HCT116 (cell line): ENCODE measurements around the gene PRIMPOL. TPM values are rescaled to one million over a fixed set of nuclear protein-coding genes. Genes with fewer than 3 reads are reported as not detected.

Source experiments
- ATAC-seq: fragments of 200-7000 bp; cut with Tn5 transposase; 2 replicates; pipeline ENCODE4 v1.9.1; 2020; ENCODE audit warnings: mild to moderate bottlenecking, moderate library complexity
- BruUV-seq: library from RNA; stranded (reverse); fragments of 400-500 nt; replicated peaks from 2 replicates; lab custom pipeline; 2021; lab: Mats Ljungman, UMichigan
- CTCF ChIA-PET: fragments of 300-600 bp; sonication (Branson Sonifier 250); formaldehyde crosslinking; loops from one replicate; lab custom pipeline; 2021; ENCODE audit warnings: antibody characterized with exemption; lab: Charles Lee
- POLR2A ChIA-PET: fragments of 300-600, 350-600 bp; sonication (Branson Sonifier 250); formaldehyde crosslinking; loops from one replicate; lab custom pipeline; 2021; ENCODE audit warnings: antibody characterized with exemption; lab: Charles Lee
- RAD21 ChIA-PET, 2 experiments: fragments of 300-600 bp; sonication (Branson Sonifier 250); formaldehyde crosslinking; loops; one replicate each; lab custom pipeline; 2023; ENCODE audit warnings: low total read pairs in 2 of 2; ENCODE audit not compliant: uncharacterized antibody in 2 of 2, unreplicated experiment in 2 of 2, low non-redundant PET in 1 of 2; lab: Charles Lee
- DNase-seq: peaks from one replicate; pipeline ENCODE4 v3.0.0-alpha.2; 2010; ENCODE audit warnings: low read depth, low spot score
- H2AFZ ChIP-seq: fragments of 200-600 bp; shearing (Covaris generic), sonication (generic); 2 replicates; pipeline ENCODE4 v1.6.1; 2017; ENCODE audit warnings: low read depth, mixed run types, mixed read lengths, antibody characterized with exemption, low read length; ENCODE audit not compliant: poor library complexity, severe bottlenecking
- H3K27ac ChIP-seq: 2 replicates; pipeline ENCODE4 v1.5.1; 2012; ENCODE audit warnings: low read depth, low read length
- H3K27me3 ChIP-seq: fragments of 200-600 bp; sonication (generic); 2 replicates; pipeline ENCODE4 v1.6.1; 2016; ENCODE audit warnings: mixed run types, low read length, mixed read lengths; ENCODE audit not compliant: insufficient read depth
- H3K36me3 ChIP-seq, 2 experiments: fragments of 200-500 bp in 1 of 2; fragments of 200-600 bp in 1 of 2; sonication (Bioruptor generic) in 1 of 2; sonication (generic) in 1 of 2; 2 replicates each; pipeline versions ENCODE4 v1.5.1 to v1.6.1; 2014 to 2016; ENCODE audit warnings: low read length in 2 of 2, inconsistent platforms in 1 of 2, mixed read lengths in 1 of 2, mixed run types in 1 of 2; ENCODE audit not compliant: insufficient read depth in 2 of 2, control insufficient read depth in 1 of 2
- H3K4me1 ChIP-seq, 2 experiments: fragments of 200-600 bp in 1 of 2; sonication (generic) in 1 of 2; 2 replicates each; pipeline versions ENCODE4 v1.5.1 to v1.6.1; 2012 to 2017; ENCODE audit warnings: low read length in 2 of 2, inconsistent platforms in 1 of 2, mild to moderate bottlenecking in 1 of 2, mixed read lengths in 1 of 2, mixed run types in 1 of 2, moderate library complexity in 1 of 2; ENCODE audit not compliant: insufficient read depth in 2 of 2, control insufficient read depth in 1 of 2
- H3K4me2 ChIP-seq: fragments of 200-600 bp; sonication (generic); 2 replicates; pipeline ENCODE4 v1.6.1; 2017; ENCODE audit warnings: mixed run types, low read length, mixed read lengths
- H3K4me3 ChIP-seq, 2 experiments: fragments of 200-600 bp in 1 of 2; sonication (generic) in 1 of 2; replicated peaks in 1 of 2; 2 replicates each; pipeline ENCODE4 v1.5.1; 2011 to 2016; ENCODE audit warnings: low read length in 2 of 2, control low read depth in 1 of 2, low read depth in 1 of 2, mild to moderate bottlenecking in 1 of 2, mixed read lengths in 1 of 2, mixed run types in 1 of 2
- H3K79me2 ChIP-seq: fragments of 200-600 bp; sonication (generic); 2 replicates; pipeline ENCODE4 v1.6.1; 2017; ENCODE audit warnings: mild to moderate bottlenecking, mixed run types, low read length, moderate library complexity, mixed read lengths; ENCODE audit not compliant: insufficient read depth
- H3K9ac ChIP-seq: fragments of 200-600 bp; sonication (generic); 2 replicates; pipeline ENCODE4 v1.6.1; 2016; ENCODE audit warnings: low read length, mixed read lengths
- H3K9me2 ChIP-seq: fragments of 200-600 bp; sonication (generic), shearing (Covaris generic); 2 replicates; pipeline ENCODE4 v1.6.1; 2017; ENCODE audit warnings: mixed run types, mild to moderate bottlenecking, moderate library complexity; ENCODE audit not compliant: insufficient read depth
- H3K9me3 ChIP-seq, 2 experiments: fragments of 200-500 bp in 1 of 2; fragments of 200-600 bp in 1 of 2; sonication (Bioruptor generic) in 1 of 2; sonication (generic) in 1 of 2; 2 replicates each; pipeline ENCODE4 v1.6.1; 2014 to 2017; ENCODE audit warnings: low read length in 2 of 2, mixed read lengths in 2 of 2, inconsistent platforms in 1 of 2, low read depth in 1 of 2, mild to moderate bottlenecking in 1 of 2, mixed run types in 1 of 2, moderate library complexity in 1 of 2; ENCODE audit not compliant: control insufficient read depth in 1 of 2, insufficient read depth in 1 of 2
- H4K20me1 ChIP-seq: fragments of 200-600 bp; sonication (generic), shearing (Covaris generic); 2 replicates; pipeline ENCODE4 v1.6.1; 2017; ENCODE audit warnings: mixed run types, mild to moderate bottlenecking, moderate library complexity; ENCODE audit not compliant: insufficient read depth
- CEBPB ChIP-seq: IDR thresholded peaks from 2 replicates; pipeline ENCODE4 v1.6.1; 2012; ENCODE audit warnings: low read depth
- EGR1 ChIP-seq: IDR thresholded peaks from 2 replicates; pipeline ENCODE4 v1.6.1; 2012; ENCODE audit warnings: low read depth
- EZH2phosphoT487 ChIP-seq: fragments of 200-600 bp; IDR thresholded peaks from 2 replicates; pipeline ENCODE4 v1.6.1; 2018; ENCODE audit warnings: antibody characterized with exemption, borderline replicate concordance
- FOSL1 ChIP-seq: IDR thresholded peaks from 2 replicates; pipeline ENCODE4 v1.6.1; 2012; ENCODE audit warnings: low read depth
- JUND ChIP-seq: IDR thresholded peaks from 2 replicates; pipeline ENCODE4 v1.6.1; 2012
- POLR2AphosphoS5 ChIP-seq: IDR thresholded peaks from 2 replicates; pipeline ENCODE4 v1.6.1; 2011; ENCODE audit warnings: mild to moderate bottlenecking, low read depth, low read length, moderate library complexity
- SIN3A ChIP-seq: IDR thresholded peaks from 2 replicates; pipeline ENCODE4 v1.6.1; 2012; ENCODE audit warnings: low read depth
- SP1 ChIP-seq: IDR thresholded peaks from 2 replicates; pipeline ENCODE4 v1.6.1; 2012; ENCODE audit warnings: low read depth
- SRF ChIP-seq: IDR thresholded peaks from 2 replicates; pipeline ENCODE4 v1.6.1; 2012; ENCODE audit warnings: low read depth
- YY1 ChIP-seq: IDR thresholded peaks from 2 replicates; pipeline ENCODE4 v1.6.1; 2011; ENCODE audit warnings: low read length, low read depth, moderate library complexity, mild to moderate bottlenecking; ENCODE audit not compliant: insufficient replicate concordance; ENCODE audit errors: extremely low read depth
- ZFX ChIP-seq: fragments of 450-650 bp; IDR thresholded peaks from 2 replicates; pipeline ENCODE4 v1.6.1; 2017
- intact Hi-C: fragments of 100-400 bp; cut with micrococcal nuclease; formaldehyde crosslinking; loops from 2 replicates; pipeline ENCODE4 v1.10.0; 2022
- total RNA-seq: library from RNA; stranded (reverse); gene quantifications from one replicate; pipeline ENCODE4 v1.2.1, GENCODE V29; 2021; ENCODE audit not compliant: unreplicated experiment
- TF ChIP-seq, protein P1 (sequence below): IDR thresholded peaks from 2 replicates; pipeline ENCODE4 v1.6.1; 2011; ENCODE audit warnings: mild to moderate bottlenecking, low read length, moderate library complexity; ENCODE audit not compliant: insufficient replicate concordance; ENCODE audit errors: extremely low read depth

PRIMPOL gene
- total RNA-seq, 1 experiment from 2014 or later, result 11.3 TPM

GRCh38 chr4:184664445-184665210 lies 15.1 kb downstream of the PRIMPOL start:
- no peaks in the 10 kb centered on the region for H3K36me3 ChIP-seq
- no peak for DNase-seq
- POLR2A ChIA-PET, result interaction anchor here (1.8 kb wide), 1 partner anchor 15 kb away, joined by 6 read pairs; the partner anchor contains the start of genes CASP3 and PRIMPOL
- no peaks in the 10 kb centered on the region for H3K27me3 ChIP-seq
- no peak overlapping the region for H3K4me3 ChIP-seq
- TF ChIP-seq SIN3A (no peak), EGR1 (no peak), ZFX (no peak), SRF (no peak), POLR2AphosphoS5 (no peak), FOSL1 (no peak), EZH2phosphoT487 (no peak), CEBPB (no peak), SP1 (no peak), JUND (no peak), YY1 (no peak)
- TF ChIP-seq, protein P1, sequence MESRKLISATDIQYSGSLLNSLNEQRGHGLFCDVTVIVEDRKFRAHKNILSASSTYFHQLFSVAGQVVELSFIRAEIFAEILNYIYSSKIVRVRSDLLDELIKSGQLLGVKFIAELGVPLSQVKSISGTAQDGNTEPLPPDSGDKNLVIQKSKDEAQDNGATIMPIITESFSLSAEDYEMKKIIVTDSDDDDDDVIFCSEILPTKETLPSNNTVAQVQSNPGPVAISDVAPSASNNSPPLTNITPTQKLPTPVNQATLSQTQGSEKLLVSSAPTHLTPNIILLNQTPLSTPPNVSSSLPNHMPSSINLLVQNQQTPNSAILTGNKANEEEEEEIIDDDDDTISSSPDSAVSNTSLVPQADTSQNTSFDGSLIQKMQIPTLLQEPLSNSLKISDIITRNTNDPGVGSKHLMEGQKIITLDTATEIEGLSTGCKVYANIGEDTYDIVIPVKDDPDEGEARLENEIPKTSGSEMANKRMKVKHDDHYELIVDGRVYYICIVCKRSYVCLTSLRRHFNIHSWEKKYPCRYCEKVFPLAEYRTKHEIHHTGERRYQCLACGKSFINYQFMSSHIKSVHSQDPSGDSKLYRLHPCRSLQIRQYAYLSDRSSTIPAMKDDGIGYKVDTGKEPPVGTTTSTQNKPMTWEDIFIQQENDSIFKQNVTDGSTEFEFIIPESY, result no peak
- no peak overlapping the region for H3K4me2 ChIP-seq
- H3K27ac ChIP-seq, result no peak overlapping the region
- no peaks in the 10 kb centered on the region for H3K4me1 ChIP-seq
- no TSS peak for BruUV-seq
- H4K20me1 ChIP-seq, result no peaks in the 10 kb centered on the region
- ATAC-seq, result peak; percentile 83
- H2AFZ ChIP-seq, result no peak overlapping the region
- H3K9ac ChIP-seq, result no peak overlapping the region
- intact Hi-C loops, result no loop called here
- CTCF ChIA-PET, result no interaction called here
- no peaks in the 10 kb centered on the region for H3K9me3 ChIP-seq
- no peaks in the 10 kb centered on the region for H3K9me2 ChIP-seq
- RAD21 ChIA-PET, result no interaction called here
- H3K79me2 ChIP-seq, result no peaks in the 10 kb centered on the region
